CD8-positive, alpha-beta memory T cell (primary cell): ENCODE data around the gene GRID2. TPM values are rescaled to one million over a fixed set of nuclear protein-coding genes. Genes with fewer than 3 reads are reported as not detected.

Experiments
- CTCF ChIA-PET: fragments of 350-600 bp; sonication (Branson Sonifier 250); formaldehyde crosslinking; loops from one replicate; lab custom pipeline; 2021; ENCODE audit warnings: antibody characterized with exemption; lab: Charles Lee
- POLR2A ChIA-PET: fragments of 350-600 bp; sonication (Branson Sonifier 250); formaldehyde crosslinking; loops from one replicate; lab custom pipeline; 2021; ENCODE audit warnings: antibody characterized with exemption; lab: Charles Lee
- DNase-seq, 5 donors: peaks; one replicate each; pipeline versions ENCODE4 v3.0.0 to v3.0.0-alpha.2; 2020 to 2022; ENCODE audit warnings: mixed read lengths in 1 of 5
- H3K27ac ChIP-seq: one replicate; pipeline ENCODE4 v1.7.0; 2013; ENCODE audit warnings: low read depth, mild to moderate bottlenecking, low read length, moderate library complexity
- H3K27me3 ChIP-seq: 2 replicates; pipeline ENCODE4 v1.7.0; 2013; ENCODE audit warnings: low read length, mild to moderate bottlenecking; ENCODE audit not compliant: insufficient read depth, poor library complexity, severe bottlenecking
- H3K36me3 ChIP-seq: 2 replicates; pipeline ENCODE4 v1.7.0; 2013; ENCODE audit warnings: mild to moderate bottlenecking, low read length, moderate library complexity; ENCODE audit not compliant: insufficient read depth
- H3K4me1 ChIP-seq: 2 replicates; pipeline ENCODE4 v1.7.0; 2013; ENCODE audit warnings: mild to moderate bottlenecking, low read length, moderate library complexity; ENCODE audit not compliant: insufficient read depth
- H3K4me3 ChIP-seq: 2 replicates; pipeline ENCODE4 v1.7.0; 2013; ENCODE audit warnings: mild to moderate bottlenecking, low read length
- H3K9me3 ChIP-seq: 2 replicates; pipeline ENCODE4 v1.7.0; 2013; ENCODE audit warnings: mild to moderate bottlenecking, low read length
- H3K27ac Mint-ChIP-seq, 8 donors: one replicate each; pipeline ENCODE4 v1.8.0; 2020 to 2021; ENCODE audit warnings: mixed read lengths in 8 of 8, mild to moderate bottlenecking in 6 of 8, inconsistent platforms in 3 of 8, moderate library complexity in 3 of 8
- H3K27me3 Mint-ChIP-seq, 2 donors: one replicate each; pipeline ENCODE4 v1.8.0; 2020 to 2021; ENCODE audit warnings: mixed read lengths in 2 of 2, mild to moderate bottlenecking in 1 of 2, moderate library complexity in 1 of 2
- H3K36me3 Mint-ChIP-seq, 3 donors: one replicate each; pipeline ENCODE4 v1.8.0; 2020 to 2021; ENCODE audit warnings: mixed read lengths in 3 of 3, inconsistent platforms in 1 of 3, mild to moderate bottlenecking in 1 of 3
- H3K4me1 Mint-ChIP-seq, 3 donors: one replicate each; pipeline ENCODE4 v1.8.0; 2020 to 2021; ENCODE audit warnings: mixed read lengths in 3 of 3, inconsistent platforms in 1 of 3, mild to moderate bottlenecking in 1 of 3
- H3K4me3 Mint-ChIP-seq, 7 donors: one replicate each; pipeline ENCODE4 v1.8.0; 2020 to 2021; ENCODE audit warnings: mixed read lengths in 7 of 7, mild to moderate bottlenecking in 6 of 7, moderate library complexity in 4 of 7, inconsistent platforms in 2 of 7
- H3K9me3 Mint-ChIP-seq, 5 donors: one replicate each; pipeline ENCODE4 v1.8.0; 2020 to 2022; ENCODE audit warnings: mixed read lengths in 5 of 5, mild to moderate bottlenecking in 3 of 5, moderate library complexity in 2 of 5, inconsistent platforms in 1 of 5
- polyA plus RNA-seq: library from polyadenylated mRNA; unstranded; fragments of 300-500 nt; fragmentation: Illumina TruSeq; gene quantifications from one replicate; pipeline ENCODE4 v1.2.3, GENCODE V29; 2021
- total RNA-seq, 2 experiments: library from RNA; stranded (reverse); gene quantifications; one replicate each; pipeline ENCODE4 v1.2.3, GENCODE V29; 2021

GRID2 gene
- total and polyA plus RNA-seq, 3 experiments from 2014 or later: not detected

DNA sequence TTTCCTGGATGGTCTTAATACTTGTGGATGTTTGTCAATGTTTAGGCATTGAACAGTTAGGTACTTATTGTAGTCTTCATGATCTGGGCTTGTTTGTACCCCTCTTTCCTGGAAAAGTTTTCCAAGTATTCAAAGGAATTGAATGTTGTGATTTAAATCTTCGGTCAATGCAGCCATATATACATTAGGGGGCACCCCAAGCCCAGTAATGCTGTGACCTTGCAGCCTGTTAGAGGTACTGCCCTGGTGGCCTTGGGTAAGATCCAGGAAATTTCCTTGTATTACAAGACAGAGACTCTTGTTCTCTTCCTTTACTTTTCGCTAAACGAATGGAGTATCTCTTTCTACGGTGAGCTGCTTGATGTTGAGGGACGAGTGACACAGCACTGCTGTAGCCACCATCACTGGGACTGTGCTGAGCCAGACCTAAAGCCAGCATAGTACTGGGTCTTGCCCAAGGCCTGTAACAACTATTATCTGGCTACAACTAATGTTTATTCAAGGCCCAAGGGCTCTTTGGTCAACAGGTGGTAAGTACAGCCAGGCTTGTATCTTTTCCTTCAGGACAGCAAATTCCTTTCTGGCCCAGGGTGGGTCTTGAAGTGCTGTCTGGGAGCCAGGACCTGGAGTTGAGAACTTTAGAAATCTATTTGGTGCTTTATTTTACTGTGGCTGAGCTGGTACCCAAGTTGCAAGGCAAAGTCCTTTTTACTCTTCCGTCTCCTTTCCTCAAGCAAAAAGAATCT is 1406.5 kb downstream of the GRID2 start:
- DNase-seq: no peak
- H3K9me3 Mint-ChIP-seq: peaks cover 5 to 36% (median 7%) of the 10 kb centered on the region in 5 donors
- H3K4me3 Mint-ChIP-seq: no peak overlapping the region
- POLR2A ChIA-PET: no interaction called here
- H3K4me1 Mint-ChIP-seq: no peaks in the 10 kb centered on the region
- no peaks in the 10 kb centered on the region for H3K36me3 Mint-ChIP-seq
- CTCF ChIA-PET: no interaction called here
- no peak overlapping the region for H3K4me3 ChIP-seq
- H3K9me3 ChIP-seq: no peaks in the 10 kb centered on the region
- H3K27me3 Mint-ChIP-seq: peaks cover 0 to 2% of the 10 kb centered on the region in 2 donors
- H3K27me3 ChIP-seq: no peaks in the 10 kb centered on the region
- H3K4me1 ChIP-seq: no peaks in the 10 kb centered on the region
- H3K27ac ChIP-seq: no peak overlapping the region
- H3K36me3 ChIP-seq: no peaks in the 10 kb centered on the region
- no peak overlapping the region for H3K27ac Mint-ChIP-seq

DNA sequence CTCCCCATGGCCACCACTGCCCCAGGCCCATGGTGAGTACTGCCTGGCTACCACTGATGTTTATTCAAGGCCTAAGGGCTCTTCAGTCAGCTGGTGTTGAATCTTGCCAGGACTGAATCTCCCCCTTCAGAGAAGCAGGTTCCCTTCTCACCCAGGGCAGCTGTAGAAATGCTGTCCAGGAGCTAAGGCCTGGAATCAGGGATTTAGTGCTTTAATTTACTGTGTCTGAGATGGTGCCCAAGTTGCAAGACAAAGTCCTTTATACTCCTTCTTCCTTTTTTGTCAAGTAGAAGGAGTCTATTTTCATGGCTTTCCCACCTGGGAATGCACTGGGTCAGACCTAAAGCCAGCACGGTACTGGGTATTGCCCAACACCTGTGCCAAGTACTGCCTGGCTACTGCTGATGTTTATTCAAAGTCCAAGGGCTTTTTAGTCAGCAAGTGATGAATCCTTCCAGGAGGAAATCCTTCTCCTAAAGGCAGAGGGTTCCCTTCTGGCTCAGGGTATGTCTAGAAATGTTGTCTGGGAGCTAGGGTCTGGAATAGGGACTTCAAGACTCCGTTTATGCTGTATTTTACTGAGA is 1407.2 kb downstream of the GRID2 start:
- CTCF ChIA-PET: no interaction called here
- H3K4me1 Mint-ChIP-seq: no peaks in the 10 kb centered on the region

DNA sequence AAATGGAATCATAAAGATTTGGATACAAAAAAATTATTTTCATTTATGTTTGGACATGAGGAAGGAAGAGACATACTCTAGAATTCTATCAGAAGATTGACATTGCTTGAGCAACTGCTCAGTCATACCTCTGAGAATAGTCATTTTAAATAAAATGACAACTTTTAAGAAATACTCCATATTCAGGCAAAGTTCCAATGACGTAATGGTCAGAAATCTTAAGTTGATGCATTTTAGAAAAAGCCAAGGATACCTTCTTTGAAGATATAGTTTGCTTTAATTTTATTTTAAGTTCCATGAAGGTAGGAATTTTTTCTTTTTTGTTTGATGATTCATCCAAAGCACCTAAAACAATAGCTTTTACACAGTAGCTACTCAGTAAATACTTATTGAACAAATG is 1414.5 kb downstream of the GRID2 start:
- POLR2A ChIA-PET: no interaction called here
- CTCF ChIA-PET: no interaction called here
- no peak overlapping the region for H3K4me3 ChIP-seq
- H3K9me3 ChIP-seq: no peaks in the 10 kb centered on the region
- no peak overlapping the region for H3K27ac ChIP-seq
- Mint-ChIP-seq H3K9me3 (peaks cover 0 to 12% (median 0%) of the 10 kb centered on the region in 5 donors), H3K4me3 (no peak overlapping the region), H3K36me3 (no peaks in the 10 kb centered on the region), H3K27ac (no peak overlapping the region), H3K27me3 (peaks cover 0 to 2% of the 10 kb centered on the region in 2 donors), H3K4me1 (no peaks in the 10 kb centered on the region)
- no peak for DNase-seq
- no peaks in the 10 kb centered on the region for H3K27me3 ChIP-seq
- H3K36me3 ChIP-seq: no peaks in the 10 kb centered on the region
- no peaks in the 10 kb centered on the region for H3K4me1 ChIP-seq

More for the DNA sequence above, 1407.2 kb downstream of the GRID2 start:
- Mint-ChIP-seq H3K27me3 (peaks cover 0 to 2% of the 10 kb centered on the region in 2 donors), H3K9me3 (peaks cover 2 to 32% (median 7%) of the 10 kb centered on the region in 5 donors), H3K27ac (no peak overlapping the region), H3K36me3 (no peaks in the 10 kb centered on the region), H3K4me3 (no peak overlapping the region)
- POLR2A ChIA-PET: no interaction called here
- Histone ChIP-seq H3K9me3 (no peaks in the 10 kb centered on the region), H3K4me1 (no peaks in the 10 kb centered on the region), H3K27me3 (no peaks in the 10 kb centered on the region), H3K27ac (no peak overlapping the region), H3K36me3 (no peaks in the 10 kb centered on the region), H3K4me3 (no peak overlapping the region)
- no peak for DNase-seq

DNA sequence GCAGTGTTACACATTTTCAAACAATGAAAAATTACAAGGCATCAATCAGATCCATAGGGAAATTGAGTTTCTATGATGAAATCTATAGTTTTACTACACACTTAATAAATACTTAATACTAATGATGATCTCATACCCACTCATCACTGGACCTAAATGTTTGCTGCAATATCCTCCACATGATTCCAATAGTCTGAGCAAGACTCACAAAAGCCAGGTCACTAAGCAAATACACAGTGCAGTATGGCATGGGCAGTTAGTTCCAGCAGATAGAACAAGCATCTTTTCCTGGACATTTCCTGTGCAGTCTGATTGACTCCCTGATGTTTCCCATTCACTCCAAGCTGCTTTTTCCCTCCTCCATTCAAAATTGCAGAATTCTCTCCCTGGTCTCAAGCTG is 1415.8 kb downstream of the GRID2 start:
- no peak for DNase-seq
- H3K27ac Mint-ChIP-seq: no peak overlapping the region
- ChIA-PET CTCF (no interaction called here), POLR2A (no interaction called here)
- H3K9me3 Mint-ChIP-seq: peaks cover 0 to 8% (median 0%) of the 10 kb centered on the region in 5 donors
- no peaks in the 10 kb centered on the region for H3K36me3 Mint-ChIP-seq
- no peaks in the 10 kb centered on the region for H3K4me1 Mint-ChIP-seq
- Histone ChIP-seq H3K4me3 (no peak overlapping the region), H3K4me1 (no peaks in the 10 kb centered on the region), H3K9me3 (no peaks in the 10 kb centered on the region), H3K27me3 (no peaks in the 10 kb centered on the region), H3K36me3 (no peaks in the 10 kb centered on the region), H3K27ac (no peak overlapping the region)
- no peak overlapping the region for H3K4me3 Mint-ChIP-seq
- H3K27me3 Mint-ChIP-seq: no peaks in the 10 kb centered on the region

DNA sequence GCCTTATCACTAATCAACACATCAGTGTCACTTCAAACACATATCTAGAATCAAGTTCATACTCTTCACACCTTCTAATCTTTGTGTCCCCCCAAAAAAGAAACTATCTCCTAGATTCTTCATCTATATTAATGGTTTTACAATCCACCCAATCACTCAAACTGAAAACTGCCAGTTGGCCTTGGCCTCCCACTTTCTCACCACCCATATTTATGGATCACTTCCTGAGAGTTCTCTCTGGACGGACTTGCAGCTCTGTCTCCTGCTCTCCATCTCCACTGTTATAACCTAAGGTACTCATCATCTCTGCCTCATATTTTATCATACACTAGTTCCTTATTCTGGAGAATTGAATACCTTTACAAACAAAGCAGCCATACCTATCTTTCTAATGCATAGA is 1418.7 kb downstream of the GRID2 start:
- Histone ChIP-seq H3K27me3 (no peaks in the 10 kb centered on the region), H3K4me3 (no peak overlapping the region), H3K4me1 (no peaks in the 10 kb centered on the region), H3K9me3 (no peaks in the 10 kb centered on the region), H3K36me3 (no peaks in the 10 kb centered on the region), H3K27ac (no peak overlapping the region)
- POLR2A ChIA-PET: no interaction called here
- no peak for DNase-seq
- no peaks in the 10 kb centered on the region for H3K4me1 Mint-ChIP-seq
- peak overlapping the region in 1 of 8 donors; percentile 2 for H3K27ac Mint-ChIP-seq
- no peaks in the 10 kb centered on the region for H3K36me3 Mint-ChIP-seq
- no peak overlapping the region for H3K4me3 Mint-ChIP-seq
- no peaks in the 10 kb centered on the region for H3K27me3 Mint-ChIP-seq
- peaks cover 0 to 4% (median 2%) of the 10 kb centered on the region in 5 donors for H3K9me3 Mint-ChIP-seq
- CTCF ChIA-PET: no interaction called here

DNA sequence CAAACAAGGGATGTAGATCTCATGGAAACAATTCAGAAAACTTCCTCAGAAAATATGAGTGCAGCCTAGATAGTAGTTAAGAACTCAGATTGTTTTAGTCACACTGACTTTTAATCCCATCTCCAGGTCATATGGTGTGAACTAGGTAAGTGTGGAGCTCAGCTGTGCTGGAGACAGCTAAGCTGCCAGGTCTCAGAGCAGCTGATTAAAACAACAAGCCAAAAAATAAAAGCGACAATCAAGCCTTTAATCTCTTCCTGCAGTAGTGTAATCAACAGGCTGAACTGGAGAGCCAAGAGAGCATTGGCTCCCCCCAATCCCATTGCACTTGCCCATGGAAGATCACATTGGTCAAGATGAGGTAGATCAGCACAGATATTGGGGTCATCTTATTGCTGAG is 1426.5 kb downstream of the GRID2 start:
- CTCF ChIA-PET: no interaction called here

DNA sequence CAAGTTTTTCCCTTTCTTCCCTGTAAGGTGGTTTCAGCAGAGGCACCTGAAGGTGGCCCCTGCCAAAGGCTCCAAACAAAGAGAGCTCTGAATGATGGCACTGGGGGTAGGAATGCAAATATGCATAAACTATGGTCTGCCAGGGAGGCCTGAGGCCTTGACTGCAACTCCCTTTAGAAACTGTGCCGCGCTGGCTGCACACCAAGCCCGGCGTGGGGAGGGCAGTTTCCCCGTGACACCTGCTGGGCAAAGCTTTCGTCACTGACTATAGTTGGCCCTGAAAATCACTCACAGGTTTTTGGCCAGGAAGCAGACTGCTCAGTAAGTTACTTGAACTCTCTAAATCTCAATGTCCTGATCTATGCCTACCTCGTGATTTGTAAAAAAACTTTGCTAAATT is 1427.0 kb downstream of the GRID2 start:
- Mint-ChIP-seq H3K27ac (no peak overlapping the region), H3K9me3 (peaks cover 0 to 10% (median 0%) of the 10 kb centered on the region in 5 donors), H3K4me3 (no peak overlapping the region), H3K27me3 (no peaks in the 10 kb centered on the region), H3K4me1 (no peaks in the 10 kb centered on the region), H3K36me3 (no peaks in the 10 kb centered on the region)
- no peak overlapping the region for H3K27ac ChIP-seq
- no peaks in the 10 kb centered on the region for H3K9me3 ChIP-seq
- DNase-seq: no peak
- no peaks in the 10 kb centered on the region for H3K4me1 ChIP-seq
- H3K36me3 ChIP-seq: no peaks in the 10 kb centered on the region
- no peak overlapping the region for H3K4me3 ChIP-seq
- no peaks in the 10 kb centered on the region for H3K27me3 ChIP-seq
- POLR2A ChIA-PET: no interaction called here
- CTCF ChIA-PET: no interaction called here

More for the DNA sequence above, 1426.5 kb downstream of the GRID2 start:
- no peaks in the 10 kb centered on the region for H3K27me3 ChIP-seq
- POLR2A ChIA-PET: no interaction called here
- no peaks in the 10 kb centered on the region for H3K9me3 ChIP-seq
- H3K4me1 ChIP-seq: no peaks in the 10 kb centered on the region
- Mint-ChIP-seq H3K27me3 (no peaks in the 10 kb centered on the region), H3K27ac (no peak overlapping the region), H3K9me3 (peaks cover 0 to 10% (median 0%) of the 10 kb centered on the region in 5 donors), H3K36me3 (no peaks in the 10 kb centered on the region), H3K4me1 (no peaks in the 10 kb centered on the region), H3K4me3 (no peak overlapping the region)
- no peak overlapping the region for H3K4me3 ChIP-seq
- DNase-seq: no peak
- no peak overlapping the region for H3K27ac ChIP-seq
- no peaks in the 10 kb centered on the region for H3K36me3 ChIP-seq

DNA sequence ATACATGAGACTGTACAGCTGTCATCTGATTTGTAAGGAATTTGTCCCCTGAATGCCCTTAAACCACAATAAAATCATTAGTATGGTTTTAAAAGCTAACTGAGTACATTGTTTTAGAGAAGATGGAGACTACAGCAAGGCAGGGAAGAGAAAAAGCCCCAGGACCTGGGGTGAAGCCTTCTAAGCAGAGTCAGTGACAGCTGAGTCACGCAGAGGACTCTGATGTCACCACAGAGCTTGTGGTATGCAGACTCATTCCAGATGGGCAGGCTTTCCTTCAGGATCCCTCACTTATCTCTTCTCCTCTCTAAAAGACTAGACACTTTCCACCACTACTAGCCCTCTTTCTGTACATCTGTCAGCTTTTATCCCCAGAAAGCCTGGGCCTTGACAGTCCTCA is 1427.7 kb downstream of the GRID2 start:
- no peaks in the 10 kb centered on the region for H3K36me3 ChIP-seq
- no peaks in the 10 kb centered on the region for H3K27me3 ChIP-seq
- no peak overlapping the region for H3K4me3 Mint-ChIP-seq
- H3K9me3 Mint-ChIP-seq: peaks cover 0 to 9% (median 0%) of the 10 kb centered on the region in 5 donors
- H3K4me1 ChIP-seq: no peaks in the 10 kb centered on the region
- no peaks in the 10 kb centered on the region for H3K4me1 Mint-ChIP-seq
- no peak overlapping the region for H3K27ac Mint-ChIP-seq
- POLR2A ChIA-PET: no interaction called here
- no peak for DNase-seq
- no peaks in the 10 kb centered on the region for H3K36me3 Mint-ChIP-seq
- H3K27me3 Mint-ChIP-seq: no peaks in the 10 kb centered on the region
- H3K27ac ChIP-seq: no peak overlapping the region
- no peak overlapping the region for H3K4me3 ChIP-seq
- CTCF ChIA-PET: no interaction called here
- H3K9me3 ChIP-seq: no peaks in the 10 kb centered on the region
